Gastroesophageal sphincter (tissue), 3 donors: ENCODE measurements around the gene RPL36.

Experiments
- EP300 ChIP-seq: sonication (generic); formaldehyde crosslinking; IDR thresholded peaks from one replicate; pipeline ENCODE4 v1.6.1; 2017; ENCODE audit warnings: antibody characterized with exemption, mild to moderate bottlenecking
- POLR2A ChIP-seq, 2 donors: fragments of 450-650 bp; IDR thresholded peaks; one replicate each; pipeline ENCODE4 v1.6.1; 2017; ENCODE audit warnings: antibody characterized with exemption in 2 of 2, mild to moderate bottlenecking in 2 of 2, moderate library complexity in 1 of 2
- POLR2AphosphoS5 ChIP-seq: sonication (generic); formaldehyde crosslinking; IDR thresholded peaks from one replicate; pipeline ENCODE4 v1.6.1; 2017; ENCODE audit warnings: antibody characterized with exemption
- TF ChIP-seq, protein P1 (sequence below), 4 experiments: fragments of 200-600 bp in 2 of 4; fragments of 450-650 bp in 2 of 4; sonication (generic) in 1 of 4; IDR thresholded peaks; one replicate each; pipeline ENCODE4 v1.5.1; 2017 to 2019; ENCODE audit warnings: antibody characterized with exemption in 4 of 4, mild to moderate bottlenecking in 2 of 4, moderate library complexity in 2 of 4

DNA sequence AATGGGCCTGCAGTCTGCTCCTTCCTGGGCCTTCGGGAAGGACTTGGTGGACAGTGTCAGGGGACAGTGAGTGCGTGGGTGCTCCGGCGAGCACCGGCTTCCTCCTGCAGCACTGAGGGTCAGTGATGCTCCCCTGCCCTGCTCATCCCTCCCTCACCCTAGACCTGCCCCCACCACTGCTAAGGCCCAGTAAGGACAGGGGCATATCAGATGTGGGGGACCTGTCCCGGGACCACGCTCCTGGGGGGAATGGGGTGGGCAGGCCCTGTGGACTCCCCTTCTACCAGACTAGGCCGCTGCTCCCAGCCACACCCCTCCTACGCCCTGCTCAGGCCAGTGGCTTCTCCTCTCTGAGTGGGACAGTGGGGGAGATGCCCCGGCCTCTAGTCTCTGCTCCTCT is 13.0 kb upstream of the RPL36 start:
- TF ChIP-seq, protein P1, sequence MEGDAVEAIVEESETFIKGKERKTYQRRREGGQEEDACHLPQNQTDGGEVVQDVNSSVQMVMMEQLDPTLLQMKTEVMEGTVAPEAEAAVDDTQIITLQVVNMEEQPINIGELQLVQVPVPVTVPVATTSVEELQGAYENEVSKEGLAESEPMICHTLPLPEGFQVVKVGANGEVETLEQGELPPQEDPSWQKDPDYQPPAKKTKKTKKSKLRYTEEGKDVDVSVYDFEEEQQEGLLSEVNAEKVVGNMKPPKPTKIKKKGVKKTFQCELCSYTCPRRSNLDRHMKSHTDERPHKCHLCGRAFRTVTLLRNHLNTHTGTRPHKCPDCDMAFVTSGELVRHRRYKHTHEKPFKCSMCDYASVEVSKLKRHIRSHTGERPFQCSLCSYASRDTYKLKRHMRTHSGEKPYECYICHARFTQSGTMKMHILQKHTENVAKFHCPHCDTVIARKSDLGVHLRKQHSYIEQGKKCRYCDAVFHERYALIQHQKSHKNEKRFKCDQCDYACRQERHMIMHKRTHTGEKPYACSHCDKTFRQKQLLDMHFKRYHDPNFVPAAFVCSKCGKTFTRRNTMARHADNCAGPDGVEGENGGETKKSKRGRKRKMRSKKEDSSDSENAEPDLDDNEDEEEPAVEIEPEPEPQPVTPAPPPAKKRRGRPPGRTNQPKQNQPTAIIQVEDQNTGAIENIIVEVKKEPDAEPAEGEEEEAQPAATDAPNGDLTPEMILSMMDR (IDR thresholded peaks at IDR 0.05) = no peak
- TF ChIP-seq POLR2AphosphoS5 = no peak
- no peak for TF ChIP-seq POLR2A (IDR thresholded peaks at IDR 0.05)
- TF ChIP-seq EP300 = no peak
